Measurements from ENCODE around the gene SERF2.

SERF2 gene

GRCh38 chr15:43791993-43792760 is at the start of gene SERF2:
Gene SERF2 (plus strand): TSS chr15:43792320. CDS start chr15:43792377, 57 bp downstream.
- H3K4me3 ChIP-seq (ENCODE audit: low read length), result peak within 1 kb of the TSS; percentile 99
- DNase-seq (ENCODE audit: low read depth), result peak; percentile 100
- no peak for TF ChIP-seq CTCF (IDR thresholded peaks at IDR 0.05; ENCODE audit: insufficient read depth, low read depth, low read length, missing control alignments)

- peak; percentile 91 for DNase-seq (ENCODE audit: low read depth)
- peak within 1 kb of the TSS; percentile 71 for H3K4me3 ChIP-seq (ENCODE audit: low read length)
Measured at GRCh38 chr15:43746245-43746902, 45.7 kb upstream of the SERF2 start, which contains the start of gene PDIA3. Gene PDIA3 (plus strand): TSS chr15:43746438. CDS start chr15:43746540, 102 bp downstream.

GRCh38 chr15:43746903-43747309 is 45.2 kb upstream of the SERF2 start:
- peak; percentile 39 for DNase-seq (ENCODE audit: low read depth)
- H3K4me3 ChIP-seq (ENCODE audit: low read length), result peak overlapping the region; percentile 71

GRCh38 chr15:43748376-43748775 is 43.7 kb upstream of the SERF2 start:
- peak; percentile 27 for DNase-seq (ENCODE audit: low read depth)
- TF ChIP-seq CTCF (IDR thresholded peaks at IDR 0.05; ENCODE audit: insufficient read depth, low read depth, low read length, missing control alignments), result no peak
- no peak overlapping the region for H3K4me3 ChIP-seq (ENCODE audit: low read length)

GRCh38 chr15:43749690-43750345 is 42.3 kb upstream of the SERF2 start:
- TF ChIP-seq CTCF (IDR thresholded peaks at IDR 0.05; ENCODE audit: insufficient read depth, low read depth, low read length, missing control alignments), result no peak
- H3K4me3 ChIP-seq (ENCODE audit: low read length), result no peak overlapping the region
- no peak for DNase-seq (ENCODE audit: low read depth)

GRCh38 chr15:43751885-43752284 is 40.2 kb upstream of the SERF2 start:
- H3K4me3 ChIP-seq (ENCODE audit: low read length), result no peak overlapping the region
- TF ChIP-seq CTCF (IDR thresholded peaks at IDR 0.05; ENCODE audit: insufficient read depth, low read depth, low read length, missing control alignments), result no peak
- no peak for DNase-seq (ENCODE audit: low read depth)

- TF ChIP-seq CTCF (IDR thresholded peaks at IDR 0.05; ENCODE audit: insufficient read depth, low read depth, low read length, missing control alignments), result no peak
- H3K4me3 ChIP-seq (ENCODE audit: low read length), result no peak overlapping the region
- DNase-seq (ENCODE audit: low read depth), result no peak
Measured at GRCh38 chr15:43762824-43763223, 29.3 kb upstream of the SERF2 start.

All from epithelial cell of esophagus (primary cell).